Measurements from ENCODE around the gene GYS1. TPM values are rescaled to one million over a fixed set of nuclear protein-coding genes. Genes with fewer than 3 reads are reported as not detected.
"Not testable (repeated sequence)": the region's sequence is repeated elsewhere in the genome, so short reads cannot be mapped to it uniquely, and the experiment has no call there.

GYS1 gene
- total RNA-seq, 1 donor from 2014 or later, result 50.7 TPM

DNA sequence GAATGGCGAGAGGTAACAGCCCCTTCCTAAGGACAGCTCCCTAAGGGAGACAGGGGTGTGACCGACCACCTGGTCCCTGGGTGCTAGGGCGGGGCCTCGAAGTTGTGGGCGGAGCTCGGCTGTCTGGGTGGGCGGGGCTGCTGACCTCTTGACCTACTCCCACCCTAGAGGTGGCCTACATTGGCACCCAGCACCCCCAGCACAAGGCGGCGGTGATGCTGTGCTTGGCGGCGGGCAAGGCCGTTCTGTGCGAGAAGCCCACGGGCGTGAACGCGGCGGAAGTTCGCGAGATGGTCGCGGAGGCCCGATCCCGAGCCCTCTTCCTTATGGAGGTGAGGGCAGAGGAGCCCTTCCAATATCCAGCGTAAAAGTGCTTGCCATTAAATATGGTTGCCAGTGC, 57.2 kb downstream of the GYS1 start:
- no peak for DNase-seq
- POLR2A ChIA-PET, result interaction anchor here (0.6 kb wide), 1 partner anchor 129 kb away, joined by 3 read pairs; the partner anchor contains the start of gene NTF4
- Mint-ChIP-seq H3K4me3 (no peak overlapping the region), H3K36me3 (ENCODE audit: low read depth) (no peaks in the 10 kb centered on the region), H3K4me1 (peaks cover 10% of the 10 kb centered on the region), H3K27ac (no peak overlapping the region), H3K9me3 (no peaks in the 10 kb centered on the region), H3K27me3 (peaks cover 3% of the 10 kb centered on the region)
- intact Hi-C loops (cut with micrococcal nuclease), result no loop called here
- ATAC-seq (ENCODE audit: low read depth), result no peak
- CTCF ChIA-PET, result no interaction called here
- TF ChIP-seq, protein P1, sequence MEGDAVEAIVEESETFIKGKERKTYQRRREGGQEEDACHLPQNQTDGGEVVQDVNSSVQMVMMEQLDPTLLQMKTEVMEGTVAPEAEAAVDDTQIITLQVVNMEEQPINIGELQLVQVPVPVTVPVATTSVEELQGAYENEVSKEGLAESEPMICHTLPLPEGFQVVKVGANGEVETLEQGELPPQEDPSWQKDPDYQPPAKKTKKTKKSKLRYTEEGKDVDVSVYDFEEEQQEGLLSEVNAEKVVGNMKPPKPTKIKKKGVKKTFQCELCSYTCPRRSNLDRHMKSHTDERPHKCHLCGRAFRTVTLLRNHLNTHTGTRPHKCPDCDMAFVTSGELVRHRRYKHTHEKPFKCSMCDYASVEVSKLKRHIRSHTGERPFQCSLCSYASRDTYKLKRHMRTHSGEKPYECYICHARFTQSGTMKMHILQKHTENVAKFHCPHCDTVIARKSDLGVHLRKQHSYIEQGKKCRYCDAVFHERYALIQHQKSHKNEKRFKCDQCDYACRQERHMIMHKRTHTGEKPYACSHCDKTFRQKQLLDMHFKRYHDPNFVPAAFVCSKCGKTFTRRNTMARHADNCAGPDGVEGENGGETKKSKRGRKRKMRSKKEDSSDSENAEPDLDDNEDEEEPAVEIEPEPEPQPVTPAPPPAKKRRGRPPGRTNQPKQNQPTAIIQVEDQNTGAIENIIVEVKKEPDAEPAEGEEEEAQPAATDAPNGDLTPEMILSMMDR (IDR thresholded peaks at IDR 0.05), result no peak

DNA sequence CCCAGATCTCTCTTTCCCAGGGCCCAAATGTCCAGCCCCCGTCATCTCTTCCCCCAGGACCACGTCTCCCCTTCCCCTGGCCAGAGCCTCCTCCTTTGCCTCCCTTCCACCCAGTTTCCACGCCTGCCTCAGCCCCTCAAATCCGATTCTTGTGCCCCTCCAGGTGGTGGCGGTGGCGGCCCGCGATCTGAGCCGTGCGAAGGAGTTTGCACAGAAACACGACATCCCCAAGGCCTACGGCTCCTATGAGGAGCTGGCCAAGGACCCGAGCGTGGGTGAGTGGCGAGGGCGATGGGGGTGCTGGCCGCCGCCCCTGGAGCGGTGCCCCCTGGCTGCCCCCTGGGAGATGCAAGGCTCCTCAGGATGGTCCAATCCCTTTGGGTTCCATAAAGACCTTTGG, 58.3 kb downstream of the GYS1 start:
- ChIA-PET POLR2A (interaction anchor here (0.6 kb wide), 1 partner anchor 316 kb away, joined by 3 read pairs; the partner anchor contains the start of gene RPL18), CTCF (no interaction called here)
- peaks cover 10% of the 10 kb centered on the region for H3K4me1 Mint-ChIP-seq
- H3K4me3 Mint-ChIP-seq, result no peak overlapping the region
- H3K9me3 Mint-ChIP-seq, result no peaks in the 10 kb centered on the region
- peaks cover 3% of the 10 kb centered on the region for H3K27me3 Mint-ChIP-seq
- TF ChIP-seq, protein P1 (IDR thresholded peaks at IDR 0.05), result no peak
- H3K27ac Mint-ChIP-seq, result no peak overlapping the region
- no peak for DNase-seq
- intact Hi-C loops (cut with micrococcal nuclease), result loop anchor here (5.0 kb wide), 1 partner anchor 38 kb away; the partner anchor contains the start of gene TULP2
- ATAC-seq (ENCODE audit: low read depth), result no peak
- no peaks in the 10 kb centered on the region for H3K36me3 Mint-ChIP-seq (ENCODE audit: low read depth)

DNA sequence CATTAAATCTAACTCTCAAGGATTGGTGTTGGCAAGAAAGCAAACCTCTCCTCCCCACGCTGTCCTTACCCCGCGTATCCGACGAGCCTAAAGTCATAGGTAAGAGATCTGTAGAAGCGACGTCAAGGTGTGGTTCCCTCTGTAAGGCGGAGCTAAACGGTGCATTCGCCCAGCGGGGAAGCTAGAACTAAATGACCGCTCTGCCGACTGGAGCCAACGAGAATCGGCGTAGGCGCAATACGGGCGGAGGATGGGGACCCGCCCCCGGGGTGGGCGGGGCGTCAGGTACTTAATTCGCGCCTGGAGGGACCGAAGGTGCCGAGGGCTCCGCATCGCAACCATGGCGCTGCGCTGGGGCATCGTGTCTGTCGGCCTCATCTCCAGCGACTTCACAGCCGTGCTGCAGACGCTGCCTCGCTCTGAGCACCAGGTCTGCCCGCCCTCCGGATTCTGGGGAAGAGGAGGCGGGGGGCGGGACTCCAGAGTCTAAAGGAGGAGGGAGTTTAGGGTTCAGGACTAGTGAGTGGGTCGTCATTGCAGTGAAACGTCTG, 59.7 kb downstream of the GYS1 start, which contains the start of gene DHDH:
Gene DHDH, plus strand, starts transcription at position 318 of the 551 bp plus-strand sequence. Its CDS starts 23 bp downstream, at position 341.
- ChIA-PET POLR2A (interaction anchor here (0.7 to 1.0 kb wide), 4 partner anchors 32 to 288 kb away, joined by 3 to 5 read pairs (median 3); partner anchors contain the start of genes CA11 and FTL), CTCF (interaction anchor here (1.4 kb wide), 1 partner anchor 90 kb away, joined by 4 read pairs; no protein-coding TSS in a partner anchor)
- intact Hi-C loops (cut with micrococcal nuclease), result loop anchor here (1.0 to 5.0 kb wide), 2 partner anchors 21 to 36 kb away; partner anchors contain the start of genes BAX and TULP2
- DNase-seq (peak; percentile 73), ATAC-seq (ENCODE audit: low read depth) (peak; percentile 99)
- peaks cover 10% of the 10 kb centered on the region for H3K4me1 Mint-ChIP-seq
- peak within 1 kb of the TSS; percentile 63 for H3K27ac Mint-ChIP-seq
- no peaks in the 10 kb centered on the region for H3K9me3 Mint-ChIP-seq
- peak within 1 kb of the TSS; percentile 83 for H3K4me3 Mint-ChIP-seq
- H3K36me3 Mint-ChIP-seq (ENCODE audit: low read depth), result no peaks in the 10 kb centered on the region
- TF ChIP-seq, protein P1 (IDR thresholded peaks at IDR 0.05), result no peak
- peaks cover 3% of the 10 kb centered on the region for H3K27me3 Mint-ChIP-seq

DNA sequence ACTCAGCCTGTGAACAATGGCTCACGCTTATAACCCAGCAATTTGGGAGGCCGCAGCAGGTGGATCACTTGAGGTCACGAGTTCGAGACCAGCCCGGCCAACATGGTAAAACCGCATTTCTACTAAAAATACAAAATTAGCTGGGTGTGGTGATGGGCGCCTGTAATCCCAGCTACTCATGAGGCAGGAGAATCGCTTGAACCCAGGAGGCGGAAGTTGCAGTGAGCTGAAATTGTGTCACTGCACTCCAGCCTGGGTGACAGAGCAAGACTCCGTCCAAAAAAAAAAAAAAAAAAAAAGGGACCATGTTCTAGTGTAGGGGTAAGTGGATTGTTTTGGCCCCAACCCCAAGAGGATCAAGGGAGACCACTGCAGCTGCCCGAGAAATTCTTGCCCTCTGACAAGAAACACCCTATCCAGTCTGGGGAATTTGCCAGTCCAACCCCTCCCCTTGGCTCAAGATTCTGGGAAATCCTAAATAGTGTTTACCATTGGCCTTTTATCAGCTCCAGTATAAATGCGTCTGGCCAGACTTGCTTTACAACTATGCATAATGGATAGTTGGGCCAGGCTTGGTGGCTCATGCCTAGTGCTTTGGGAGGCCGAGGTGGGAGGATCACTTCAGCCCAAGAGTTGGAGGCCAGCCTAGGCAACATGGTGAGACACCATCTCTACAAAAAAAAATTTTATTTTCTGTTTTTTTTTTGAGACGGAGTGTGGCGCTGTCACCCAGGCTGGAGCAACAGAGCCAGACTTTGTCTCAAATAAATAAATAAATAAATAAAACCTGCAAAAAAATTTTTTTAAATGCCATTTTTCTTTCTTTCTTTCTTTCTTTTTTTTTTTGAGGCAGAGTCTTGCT, 64.7 kb downstream of the GYS1 start:
- Mint-ChIP-seq H3K4me1 (peaks cover 5% of the 10 kb centered on the region), H3K27ac (no peak overlapping the region), H3K27me3 (peaks cover 3% of the 10 kb centered on the region), H3K36me3 (ENCODE audit: low read depth) (no peaks in the 10 kb centered on the region), H3K9me3 (no peaks in the 10 kb centered on the region), H3K4me3 (no peak overlapping the region)
- no peak for ATAC-seq (ENCODE audit: low read depth)
- intact Hi-C loops (cut with micrococcal nuclease), result no loop called here
- POLR2A ChIA-PET, result no interaction called here
- TF ChIP-seq, protein P1 (IDR thresholded peaks at IDR 0.05), result no peak
- CTCF ChIA-PET, result interaction anchor here (0.7 kb wide), 1 partner anchor 70 kb away, joined by 3 read pairs; no protein-coding TSS in a partner anchor
- no peak for DNase-seq

DNA sequence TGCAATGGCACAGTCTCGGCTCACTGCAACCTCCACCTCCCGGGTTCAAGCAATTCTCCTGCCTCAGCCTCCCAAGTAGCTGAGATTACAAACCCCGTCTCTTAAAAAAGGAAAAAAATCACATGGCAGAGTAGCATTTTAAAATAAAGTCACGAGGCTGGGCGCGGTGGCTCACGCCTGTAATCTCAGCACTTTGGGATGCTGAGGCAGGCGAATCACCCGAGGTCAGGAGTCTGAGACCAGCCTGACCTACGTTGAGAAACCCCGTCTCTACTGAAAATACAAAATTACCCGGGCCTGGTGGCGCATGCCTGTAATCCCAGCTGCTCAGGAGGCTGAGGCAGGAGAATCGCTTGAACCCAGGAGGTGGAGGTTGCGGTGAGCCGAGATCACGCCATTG, 65.4 kb downstream of the GYS1 start:
- intact Hi-C loops (cut with micrococcal nuclease); CTCF ChIA-PET; H3K27ac Mint-ChIP-seq; H3K4me3 Mint-ChIP-seq; H3K27me3 Mint-ChIP-seq; H3K4me1 Mint-ChIP-seq; H3K36me3 Mint-ChIP-seq (ENCODE audit: low read depth); POLR2A ChIA-PET; DNase-seq; H3K9me3 Mint-ChIP-seq; ATAC-seq (ENCODE audit: low read depth): not testable (repeated sequence)

Data from activated B cell treated with CpG ODN at 0.5 μM for 24 hours (primary cell).